Thoracic aorta (tissue), 2 donors: ENCODE data around the gene MYO18B. TPM values are rescaled to one million over a fixed set of nuclear protein-coding genes. Genes with fewer than 3 reads are reported as not detected.

Experiments
- ATAC-seq: fragments of 150-250 bp; one replicate; pipeline ENCODE4 v1.8.0; 2017; ENCODE audit warnings: low read depth; ENCODE audit not compliant: insufficient number of reproducible peaks, low FRiP score
- DNase-seq: peaks from one replicate; pipeline ENCODE4 v3.0.0-alpha.2; 2020; ENCODE audit warnings: low spot score
- H3K27ac ChIP-seq, 2 donors: fragments of 200-600 bp; sonication (generic); 1 replicate in 1 of 2; 2 replicates in 1 of 2; pipeline ENCODE4 v1.5.1; 2016; ENCODE audit warnings: mild to moderate bottlenecking in 2 of 2, moderate library complexity in 2 of 2
- H3K27me3 ChIP-seq: fragments of 200-600 bp; sonication (generic); replicated peaks from 2 replicates; pipeline ENCODE4 v1.6.0; 2016; ENCODE audit warnings: mild to moderate bottlenecking; ENCODE audit not compliant: insufficient read depth
- H3K36me3 ChIP-seq: fragments of 200-600 bp; sonication (generic); one replicate; pipeline ENCODE4 v1.5.1; 2016
- H3K4me1 ChIP-seq, 2 donors: fragments of 200-600 bp; sonication (generic); 1 replicate in 1 of 2; 2 replicates in 1 of 2; pipeline versions ENCODE4 v1.5.1 to v1.6.0; 2016; ENCODE audit warnings: low read depth in 2 of 2, mild to moderate bottlenecking in 1 of 2; ENCODE audit not compliant: control insufficient read depth in 1 of 2
- H3K4me3 ChIP-seq: fragments of 200-600 bp; sonication (generic); 2 replicates; pipeline ENCODE4 v1.5.1; 2016; ENCODE audit warnings: mild to moderate bottlenecking
- H3K9me3 ChIP-seq: fragments of 200-600 bp; sonication (generic); 2 replicates; pipeline ENCODE4 v1.5.1; 2016
- total RNA-seq, 2 donors: library from RNA; depleted of rRNA; stranded (reverse); fragments of >200 nt; gene quantifications; one replicate each; pipeline versions ENCODE4 v1.1.0 to v1.2.3, GENCODE V29; 2016
- TF ChIP-seq, protein P1 (sequence below): fragments of 200-600 bp; sonication (generic); IDR thresholded peaks from one replicate; pipeline ENCODE4 v1.5.1; 2019; ENCODE audit warnings: antibody characterized with exemption

Gene MYO18B
- total RNA-seq, 2 donors from 2014 or later: 45.6 to 73.5 TPM

DNA sequence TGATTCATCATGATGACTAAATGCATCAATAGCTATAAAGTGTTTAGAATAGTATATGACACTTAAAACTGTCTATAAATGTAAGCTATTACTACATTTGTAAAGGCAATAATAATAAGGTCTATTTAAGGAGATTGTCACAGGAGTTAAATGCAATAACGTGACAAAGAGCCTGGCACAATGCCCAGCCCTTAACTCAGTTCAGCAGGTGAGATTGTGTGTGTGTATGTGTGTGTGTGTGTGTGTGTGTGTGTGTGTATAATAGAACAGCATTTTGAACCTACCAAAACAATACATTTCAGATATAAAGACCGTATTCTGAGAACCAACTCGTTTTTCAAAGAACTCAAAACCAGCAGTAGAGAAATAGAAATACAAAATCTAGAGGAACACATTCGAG, 177.5 kb downstream of the MYO18B start:
- ATAC-seq (no peak), DNase-seq (no peak)
- peaks cover 10% of the 10 kb centered on the region for H3K36me3 ChIP-seq
- H3K4me3 ChIP-seq: no peak overlapping the region
- H3K4me1 ChIP-seq: no peaks in the 10 kb centered on the region
- TF ChIP-seq, protein P1, sequence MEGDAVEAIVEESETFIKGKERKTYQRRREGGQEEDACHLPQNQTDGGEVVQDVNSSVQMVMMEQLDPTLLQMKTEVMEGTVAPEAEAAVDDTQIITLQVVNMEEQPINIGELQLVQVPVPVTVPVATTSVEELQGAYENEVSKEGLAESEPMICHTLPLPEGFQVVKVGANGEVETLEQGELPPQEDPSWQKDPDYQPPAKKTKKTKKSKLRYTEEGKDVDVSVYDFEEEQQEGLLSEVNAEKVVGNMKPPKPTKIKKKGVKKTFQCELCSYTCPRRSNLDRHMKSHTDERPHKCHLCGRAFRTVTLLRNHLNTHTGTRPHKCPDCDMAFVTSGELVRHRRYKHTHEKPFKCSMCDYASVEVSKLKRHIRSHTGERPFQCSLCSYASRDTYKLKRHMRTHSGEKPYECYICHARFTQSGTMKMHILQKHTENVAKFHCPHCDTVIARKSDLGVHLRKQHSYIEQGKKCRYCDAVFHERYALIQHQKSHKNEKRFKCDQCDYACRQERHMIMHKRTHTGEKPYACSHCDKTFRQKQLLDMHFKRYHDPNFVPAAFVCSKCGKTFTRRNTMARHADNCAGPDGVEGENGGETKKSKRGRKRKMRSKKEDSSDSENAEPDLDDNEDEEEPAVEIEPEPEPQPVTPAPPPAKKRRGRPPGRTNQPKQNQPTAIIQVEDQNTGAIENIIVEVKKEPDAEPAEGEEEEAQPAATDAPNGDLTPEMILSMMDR: no peak
- no peaks in the 10 kb centered on the region for H3K9me3 ChIP-seq
- no peaks in the 10 kb centered on the region for H3K27me3 ChIP-seq
- H3K27ac ChIP-seq: no peak overlapping the region

DNA sequence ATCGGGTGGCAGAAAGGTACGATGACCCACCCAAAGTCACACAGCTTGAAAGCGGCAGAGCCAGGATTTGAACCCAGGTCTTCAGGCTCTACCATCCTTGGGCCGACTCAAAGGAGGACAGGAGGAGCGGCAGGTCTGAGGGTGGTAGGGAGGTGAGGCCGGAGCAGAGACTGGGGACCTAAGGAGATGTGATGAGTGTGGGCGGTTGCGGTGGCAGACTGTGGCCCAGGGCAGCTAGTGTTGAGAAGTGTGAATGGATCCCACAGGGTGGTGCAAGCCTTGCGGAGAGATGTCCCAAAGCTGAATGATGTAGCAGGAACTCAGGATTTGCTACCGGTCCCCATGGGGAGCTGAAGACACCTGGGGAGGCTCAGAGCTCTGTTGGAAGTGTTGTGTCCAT, 180.2 kb downstream of the MYO18B start:
- TF ChIP-seq, protein P1: no peak
- H3K9me3 ChIP-seq: no peaks in the 10 kb centered on the region
- no peak overlapping the region for H3K27ac ChIP-seq
- ATAC-seq (no peak), DNase-seq (no peak)
- H3K36me3 ChIP-seq: peaks cover 10% of the 10 kb centered on the region
- H3K4me3 ChIP-seq: no peak overlapping the region
- H3K4me1 ChIP-seq: no peaks in the 10 kb centered on the region
- H3K27me3 ChIP-seq: no peaks in the 10 kb centered on the region

DNA sequence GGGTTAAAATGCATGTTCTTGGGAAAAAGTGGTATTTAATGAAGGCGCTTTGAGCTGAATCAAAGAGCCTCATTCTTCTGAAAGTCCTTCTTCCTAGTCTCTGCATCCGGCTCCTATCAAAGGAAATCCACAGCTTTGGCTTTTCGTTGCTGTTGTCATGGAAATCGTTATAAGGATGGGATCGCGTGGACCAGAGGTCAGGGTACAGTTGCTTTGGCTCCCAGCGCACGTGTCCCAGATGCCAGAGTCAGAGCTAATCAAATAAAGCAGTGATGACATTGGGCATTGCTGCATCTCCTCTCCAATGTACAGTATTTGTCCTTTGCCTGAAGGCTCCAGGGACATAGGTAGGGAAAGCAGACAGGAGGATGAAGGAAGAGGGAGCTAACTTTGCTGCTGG, 181.9 kb downstream of the MYO18B start:
- ATAC-seq (no peak), DNase-seq (no peak)
- Histone ChIP-seq H3K9me3 (no peaks in the 10 kb centered on the region), H3K27ac (no peak overlapping the region), H3K27me3 (no peaks in the 10 kb centered on the region), H3K36me3 (peaks cover 10% of the 10 kb centered on the region), H3K4me3 (no peak overlapping the region), H3K4me1 (no peaks in the 10 kb centered on the region)
- TF ChIP-seq, protein P1: no peak

DNA sequence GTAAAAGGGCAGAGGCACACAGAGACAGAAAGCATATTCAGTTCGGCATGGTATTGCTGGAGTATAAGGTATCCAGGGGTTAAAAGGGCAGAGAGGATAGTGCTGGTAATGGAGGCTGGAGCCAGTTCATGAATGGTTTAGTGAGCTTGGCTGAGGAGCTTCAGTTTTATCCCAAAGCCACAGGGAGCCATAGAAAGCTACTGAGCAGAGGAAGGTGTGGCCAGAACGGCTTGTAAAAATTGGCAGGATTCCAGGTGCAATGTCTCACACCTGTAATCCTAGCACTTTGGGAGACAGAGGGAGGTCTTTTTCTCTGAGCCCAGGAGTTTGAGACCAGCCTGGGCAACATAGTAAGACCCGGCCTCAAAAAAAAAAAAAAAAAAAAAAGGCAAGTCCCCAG, 186.1 kb downstream of the MYO18B start:
- no peaks in the 10 kb centered on the region for H3K9me3 ChIP-seq
- ATAC-seq: no peak
- H3K4me3 ChIP-seq: no peak overlapping the region
- no peak for DNase-seq
- TF ChIP-seq, protein P1: no peak
- H3K4me1 ChIP-seq: no peaks in the 10 kb centered on the region
- peaks cover 9% of the 10 kb centered on the region for H3K36me3 ChIP-seq
- no peaks in the 10 kb centered on the region for H3K27me3 ChIP-seq
- no peak overlapping the region for H3K27ac ChIP-seq

DNA sequence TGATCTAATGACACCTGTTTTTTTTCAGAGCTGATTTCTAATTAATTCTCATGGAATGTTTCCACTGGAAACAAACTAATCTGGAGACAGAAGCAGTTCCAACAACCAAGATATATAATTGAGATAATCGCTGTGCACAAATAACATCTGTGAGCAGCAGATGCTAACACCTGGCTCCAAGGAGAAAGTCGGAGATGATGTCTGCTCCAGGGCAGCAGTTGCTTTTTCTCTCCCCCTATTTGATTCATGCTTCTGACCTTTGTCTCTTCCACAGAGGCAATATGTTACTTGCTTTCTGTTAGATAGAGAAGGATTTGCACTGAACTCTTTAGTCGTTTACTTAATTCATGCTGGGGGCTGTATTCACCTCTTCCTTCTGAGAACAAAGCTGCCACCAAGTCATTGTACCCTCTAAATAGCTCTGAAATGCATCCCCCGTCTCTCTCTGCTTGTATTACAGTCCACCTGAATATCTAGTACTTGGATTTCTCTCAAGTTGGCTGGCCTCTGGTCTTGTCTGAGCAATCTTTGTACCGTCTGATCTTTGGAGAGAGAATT, 187.4 kb downstream of the MYO18B start:
- no peaks in the 10 kb centered on the region for H3K4me1 ChIP-seq

More for the DNA sequence above, 187.4 kb downstream of the MYO18B start:
- no peaks in the 10 kb centered on the region for H3K27me3 ChIP-seq
- H3K9me3 ChIP-seq: no peaks in the 10 kb centered on the region
- H3K4me3 ChIP-seq: no peak overlapping the region
- H3K36me3 ChIP-seq: peaks cover 9% of the 10 kb centered on the region
- TF ChIP-seq, protein P1: no peak
- no peak for DNase-seq
- ATAC-seq: no peak
- H3K27ac ChIP-seq: no peak overlapping the region
